IMR-90 (cell line): ENCODE results near the gene APOBEC3H. TPM values are rescaled to one million over a fixed set of nuclear protein-coding genes. Genes with fewer than 3 reads are reported as not detected.

Experiments
- ATAC-seq: fragments of 200-7000 bp; cut with Tn5 transposase; 2 replicates; pipeline ENCODE4 v1.9.1; 2020; ENCODE audit warnings: low read depth, mild to moderate bottlenecking, moderate library complexity
- BruUV-seq: library from RNA; stranded (reverse); fragments of 400-500 nt; replicated peaks from 2 replicates; lab custom pipeline; 2021; lab: Mats Ljungman, UMichigan
- CTCF ChIA-PET: fragments of 300-600 bp; formaldehyde crosslinking; extraction: SDS; loops from one replicate; lab custom pipeline; 2021; ENCODE audit warnings: antibody characterized with exemption; lab: Yijun Ruan, JAX
- POLR2A ChIA-PET: fragments of 300-600 bp; sonication (Branson Sonifier 250); formaldehyde crosslinking; loops from one replicate; lab custom pipeline; 2022; ENCODE audit warnings: antibody characterized with exemption; ENCODE audit not compliant: unreplicated experiment; lab: Charles Lee
- DNase-seq: peaks from one replicate; pipeline ENCODE4 v3.0.0; 2013
- H2AFZ ChIP-seq: replicated peaks from 2 replicates; pipeline ENCODE3; 2013; ENCODE audit warnings: low read length, mild to moderate bottlenecking; ENCODE audit not compliant: poor library complexity
- H2AK5ac ChIP-seq: 2 replicates; pipeline ENCODE4 v1.6.1; 2013; ENCODE audit warnings: low read depth, low read length, inconsistent platforms
- H2AK9ac ChIP-seq: replicated peaks from 2 replicates; pipeline ENCODE3; 2013; ENCODE audit warnings: mild to moderate bottlenecking, low read depth, low read length, moderate library complexity; ENCODE audit not compliant: poor library complexity
- H2BK120ac ChIP-seq: 2 replicates; pipeline ENCODE4 v1.6.1; 2013; ENCODE audit warnings: low read depth, low read length, inconsistent platforms
- H2BK15ac ChIP-seq: 3 replicates; pipeline ENCODE4 v1.6.1; 2013; ENCODE audit warnings: low read depth, low read length, inconsistent platforms
- H2BK20ac ChIP-seq: 2 replicates; pipeline ENCODE4 v1.6.1; 2013; ENCODE audit warnings: low read depth, mild to moderate bottlenecking, inconsistent platforms, low read length, moderate library complexity
- H2BK5ac ChIP-seq: 2 replicates; pipeline ENCODE4 v1.6.1; 2013; ENCODE audit warnings: mild to moderate bottlenecking, low read depth, low read length, inconsistent platforms; ENCODE audit not compliant: poor library complexity, severe bottlenecking
- H3K14ac ChIP-seq: replicated peaks from 2 replicates; pipeline ENCODE4 v1.6.1; 2013; ENCODE audit warnings: low read depth, low read length, inconsistent platforms
- H3K18ac ChIP-seq: 2 replicates; pipeline ENCODE4 v1.6.1; 2013; ENCODE audit warnings: low read depth, low read length, control low read depth
- H3K23ac ChIP-seq: 2 replicates; pipeline ENCODE4 v1.6.1; 2013; ENCODE audit warnings: low read depth, low read length, inconsistent platforms
- H3K27ac ChIP-seq: 2 replicates; pipeline ENCODE4 v1.5.1; 2013; ENCODE audit warnings: mild to moderate bottlenecking, control low read depth, low read length; ENCODE audit not compliant: insufficient read depth
- H3K27me3 ChIP-seq: 2 replicates; pipeline ENCODE4 v1.6.1; 2013; ENCODE audit warnings: low read length; ENCODE audit not compliant: control insufficient read depth, insufficient read depth
- H3K36me3 ChIP-seq: 2 replicates; pipeline ENCODE4 v1.6.1; 2013; ENCODE audit warnings: low read length, mixed read lengths; ENCODE audit not compliant: control insufficient read depth, insufficient read depth
- H3K4ac ChIP-seq: 2 replicates; pipeline ENCODE4 v1.6.1; 2013; ENCODE audit warnings: low read depth, low read length, inconsistent platforms
- H3K4me1 ChIP-seq: 2 replicates; pipeline ENCODE4 v1.6.1; 2013; ENCODE audit warnings: low read length, mixed read lengths; ENCODE audit not compliant: control insufficient read depth, insufficient read depth
- H3K4me2 ChIP-seq: 2 replicates; pipeline ENCODE4 v1.6.1; 2013; ENCODE audit warnings: low read depth, mild to moderate bottlenecking, control low read depth, low read length, moderate library complexity
- H3K4me3 ChIP-seq: 2 replicates; pipeline ENCODE4 v1.5.1; 2013; ENCODE audit warnings: low read depth, mild to moderate bottlenecking, control low read depth, low read length, moderate library complexity; ENCODE audit not compliant: insufficient read depth
- H3K56ac ChIP-seq: 2 replicates; pipeline ENCODE4 v1.6.1; 2013; ENCODE audit warnings: low read length, inconsistent platforms; ENCODE audit not compliant: insufficient read depth; ENCODE audit errors: extremely low read depth
- H3K79me1 ChIP-seq, 2 experiments: 2 replicates each; pipeline ENCODE4 v1.6.1; 2013; ENCODE audit warnings: low read length in 2 of 2, inconsistent platforms in 1 of 2, low read depth in 1 of 2
- H3K9ac ChIP-seq: 2 replicates; pipeline ENCODE4 v1.6.1; 2013; ENCODE audit warnings: low read depth, low read length, control low read depth
- H3K9me1 ChIP-seq: 2 replicates; pipeline ENCODE4 v1.6.1; 2013; ENCODE audit warnings: low read length, inconsistent platforms; ENCODE audit not compliant: insufficient read depth
- H3K9me3 ChIP-seq: 2 replicates; pipeline ENCODE4 v1.6.1; 2013; ENCODE audit warnings: low read length; ENCODE audit not compliant: control insufficient read depth, insufficient read depth
- H4K20me1 ChIP-seq: 2 replicates; pipeline ENCODE4 v1.6.1; 2013; ENCODE audit warnings: low read length, inconsistent platforms; ENCODE audit not compliant: insufficient read depth
- H4K5ac ChIP-seq: 2 replicates; pipeline ENCODE4 v1.6.1; 2013; ENCODE audit warnings: mild to moderate bottlenecking, low read depth, low read length, control low read depth
- H4K8ac ChIP-seq, 2 experiments: 2 replicates each; pipeline ENCODE4 v1.6.1; 2013; ENCODE audit warnings: low read depth in 2 of 2, low read length in 2 of 2, control low read depth in 1 of 2, inconsistent platforms in 1 of 2
- H4K91ac ChIP-seq: 2 replicates; pipeline ENCODE4 v1.6.1; 2013; ENCODE audit warnings: low read depth, low read length, inconsistent platforms; ENCODE audit not compliant: insufficient read depth
- ELK1 ChIP-seq: fragments of 150-350 bp; IDR thresholded peaks from 2 replicates; pipeline ENCODE4 v1.6.1; 2016; ENCODE audit warnings: low read depth, mild to moderate bottlenecking, low read length, moderate library complexity, borderline replicate concordance
- MAFK ChIP-seq: IDR thresholded peaks from 2 replicates; pipeline ENCODE4 v1.6.1; 2012; ENCODE audit warnings: low read depth, low read length, improper control_type of control experiment
- MAZ ChIP-seq: IDR thresholded peaks from 2 replicates; pipeline ENCODE4 v1.6.1; 2012; ENCODE audit warnings: low read depth, mild to moderate bottlenecking, low read length, improper control_type of control experiment, moderate library complexity, borderline replicate concordance
- POLR2A ChIP-seq: IDR thresholded peaks from 2 replicates; pipeline ENCODE4 v1.6.1; 2012; ENCODE audit warnings: mild to moderate bottlenecking, low read depth, low read length
- RFX5 ChIP-seq: IDR thresholded peaks from 2 replicates; pipeline ENCODE4 v1.8.0; 2012; ENCODE audit warnings: low read depth, mild to moderate bottlenecking, low read length, moderate library complexity
- WGBS, 2 experiments: methylation state at CpG; one replicate each; pipeline versions ENCODE4 v1.1.5 to v1.1.7; 2013; ENCODE audit warnings: missing lambda C conversion rate in 2 of 2; ENCODE audit not compliant: insufficient read length in 1 of 2; ENCODE audit errors: extremely low coverage in 2 of 2; 5-methylcytosine and 5-hydroxymethylcytosine counted together
- dilution Hi-C: fragments of 300-500 bp; cut with HindIII; formaldehyde crosslinking; loops from one replicate; pipeline ENCODE4 v1.14.3; 2018; ENCODE audit warnings: low sequenced_read_pairs; ENCODE audit not compliant: unreplicated experiment
- in situ Hi-C: fragments of 300-500 bp; cut with MboI; formaldehyde crosslinking; loops from 3 replicates; pipeline ENCODE4 v1.14.3; 2019; ENCODE audit warnings: low sequenced_read_pairs, inconsistent platforms, mixed read lengths
- intact Hi-C: fragments of 100-400 bp; cut with micrococcal nuclease; formaldehyde crosslinking; loops from 2 replicates; pipeline ENCODE4 v1.10.0; 2022
- polyA plus RNA-seq, 3 experiments: library from polyadenylated mRNA; depleted of rRNA; stranded (reverse); fragments of >200 nt; gene quantifications; 2 replicates each; pipeline ENCODE4 v1.2.3, GENCODE V29; 2012; ENCODE audit warnings: low replicate concordance in 1 of 3
- total RNA-seq: library from RNA; depleted of rRNA; stranded (reverse); fragments of >200 nt; gene quantifications from 2 replicates; pipeline ENCODE4 v1.2.3, GENCODE V29; 2012

The APOBEC3H gene
- total and polyA plus RNA-seq, 2 of the 4 experiments (the other 2 are of a cell fraction): 0.18 TPM; not detected in 1

GRCh38 chr22:39090426-39091064 lies 6.5 kb upstream of the APOBEC3H start:
- ATAC-seq (no peak), DNase-seq (no peak)
- H3K4me2 ChIP-seq: no peak overlapping the region
- H3K9me3 ChIP-seq: no peaks in the 10 kb centered on the region
- no TSS peak for BruUV-seq
- H4K8ac ChIP-seq: no peak overlapping the region
- no peak overlapping the region for H3K27ac ChIP-seq
- ChIA-PET CTCF (interaction anchor here (0.5 to 0.6 kb wide), 2 partner anchors 16 to 1305 kb away, joined by 3 to 5 read pairs; no protein-coding TSS in a partner anchor), POLR2A (no interaction called here)
- H3K9ac ChIP-seq: no peak overlapping the region
- H3K9me1 ChIP-seq: no peaks in the 10 kb centered on the region
- WGBS, 2 experiments: 53% methylated on average over 2 of the region's 15 CpGs; no CpG with 5 or more reads in 1 of the 2 experiments
- no peak overlapping the region for H4K5ac ChIP-seq
- H2AK5ac ChIP-seq: no peak overlapping the region
- dilution Hi-C loops (no loop called here), intact Hi-C loops (no loop called here), in situ Hi-C loops (no loop called here)
- no peaks in the 10 kb centered on the region for H4K20me1 ChIP-seq
- no peaks in the 10 kb centered on the region for H3K79me1 ChIP-seq
- no peak overlapping the region for H2BK15ac ChIP-seq
- no peak overlapping the region for H3K4me3 ChIP-seq
- no peak overlapping the region for H3K4ac ChIP-seq
- peaks cover 3% of the 10 kb centered on the region; the same call in 1 of the 2 replicates for H3K4me1 ChIP-seq
- H3K23ac ChIP-seq: no peak overlapping the region
- no peak overlapping the region for H3K18ac ChIP-seq
- H3K27me3 ChIP-seq: peaks cover 39% of the 10 kb centered on the region
- no peak overlapping the region for H4K91ac ChIP-seq
- no peak overlapping the region for H2BK20ac ChIP-seq
- no peak overlapping the region for H3K14ac ChIP-seq
- no peak overlapping the region for H3K56ac ChIP-seq
- no peak overlapping the region for H2BK5ac ChIP-seq
- peak overlapping the region; percentile 32 for H2AFZ ChIP-seq
- TF ChIP-seq POLR2A (no peak), ELK1 (no peak), MAFK (no peak), RFX5 (no peak), MAZ (no peak)
- H2AK9ac ChIP-seq: no peak overlapping the region
- no peak overlapping the region for H2BK120ac ChIP-seq
- H3K36me3 ChIP-seq: no peaks in the 10 kb centered on the region
